Mesodermal cell (in vitro differentiated cells): Measurements from ENCODE around the gene MBD3L1.

Source experiments
- H3K27ac ChIP-seq: 2 replicates; pipeline ENCODE4 v1.7.0; 2013; ENCODE audit warnings: mild to moderate bottlenecking, low read depth, low read length, moderate library complexity; ENCODE audit not compliant: severe bottlenecking
- H3K36me3 ChIP-seq: 2 replicates; pipeline ENCODE4 v1.7.1; 2013; ENCODE audit warnings: mild to moderate bottlenecking, low read length, moderate library complexity; ENCODE audit not compliant: control insufficient read depth, insufficient read depth
- H3K4me1 ChIP-seq: one replicate; pipeline ENCODE4 v1.7.1; 2013; ENCODE audit warnings: mild to moderate bottlenecking, low read length; ENCODE audit not compliant: insufficient read depth, control insufficient read depth, poor library complexity, severe bottlenecking
- H3K4me3 ChIP-seq: 2 replicates; pipeline ENCODE4 v1.7.0; 2013; ENCODE audit warnings: low read length, control low read depth, mild to moderate bottlenecking; ENCODE audit not compliant: insufficient read depth, poor library complexity, severe bottlenecking; ENCODE audit errors: extremely low read depth
- H3K9me3 ChIP-seq: 2 replicates; pipeline ENCODE4 v1.7.1; 2013; ENCODE audit warnings: mild to moderate bottlenecking, low read length, moderate library complexity; ENCODE audit not compliant: control insufficient read depth
- WGBS, 2 experiments: methylation state at CpG; one replicate each; pipeline ENCODE4 v1.1.5; 2013; ENCODE audit warnings: missing lambda C conversion rate in 2 of 2; ENCODE audit not compliant: insufficient coverage in 2 of 2; 5-methylcytosine and 5-hydroxymethylcytosine counted together

MBD3L1 gene

DNA sequence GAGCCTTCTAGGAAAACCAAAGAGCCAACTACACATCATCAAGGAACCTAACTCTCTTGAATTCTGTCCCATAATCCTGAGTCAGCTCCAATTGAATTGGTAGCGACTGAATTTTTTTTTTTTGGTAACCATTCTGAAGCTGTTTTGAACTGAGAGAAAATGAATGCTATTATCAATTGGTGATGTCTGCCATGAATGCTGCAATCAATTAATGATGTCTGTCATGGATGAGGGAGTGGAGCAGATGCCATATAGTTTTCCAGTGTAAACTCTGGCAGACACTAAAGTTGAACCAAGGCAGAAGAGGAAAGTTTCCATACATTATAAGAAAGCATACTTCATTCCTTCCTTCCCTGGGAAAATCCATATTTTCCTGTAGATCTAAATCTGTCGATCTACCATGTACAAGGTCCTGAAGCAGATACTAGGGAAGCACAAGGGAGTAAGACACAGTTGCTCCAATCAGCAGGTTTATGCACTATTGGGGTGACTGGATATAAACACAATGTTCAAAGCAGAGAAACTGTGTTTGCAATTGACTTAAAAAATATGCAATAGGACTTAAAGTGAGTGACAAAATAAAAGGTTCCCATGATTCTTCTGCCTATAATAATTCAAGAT lies 48.8 kb downstream of the MBD3L1 start:
- no peak overlapping the region for H3K4me3 ChIP-seq
- no peak overlapping the region for H3K27ac ChIP-seq
- H3K9me3 ChIP-seq: peaks cover 54% of the 10 kb centered on the region
- 0% methylated on average over 1 of the region's 2 CpGs; no CpG with 5 or more reads in 1 of the 2 experiments for WGBS, 2 experiments
- no peaks in the 10 kb centered on the region for H3K36me3 ChIP-seq
- H3K4me1 ChIP-seq: no peaks in the 10 kb centered on the region

DNA sequence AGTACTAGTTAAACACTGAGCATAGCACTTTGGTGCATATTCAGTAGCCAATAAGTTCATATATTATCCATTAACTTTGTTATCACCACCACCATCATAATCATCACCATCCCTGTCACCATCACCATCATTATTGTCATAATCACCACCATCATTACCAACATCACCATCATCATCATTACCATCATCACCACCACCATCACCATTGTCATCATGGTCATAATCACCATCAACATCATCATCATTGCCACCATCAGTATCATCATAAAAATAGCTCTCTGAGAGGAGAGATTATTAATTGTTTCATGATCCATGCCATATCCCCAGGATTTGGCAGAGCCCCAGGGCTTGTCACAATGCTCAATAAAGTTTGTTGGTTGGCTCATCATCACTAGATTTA lies 49.3 kb downstream of the MBD3L1 start:
- Histone ChIP-seq H3K4me1 (no peaks in the 10 kb centered on the region), H3K4me3 (no peak overlapping the region), H3K27ac (no peak overlapping the region), H3K36me3 (no peaks in the 10 kb centered on the region), H3K9me3 (peaks cover 59% of the 10 kb centered on the region)

DNA sequence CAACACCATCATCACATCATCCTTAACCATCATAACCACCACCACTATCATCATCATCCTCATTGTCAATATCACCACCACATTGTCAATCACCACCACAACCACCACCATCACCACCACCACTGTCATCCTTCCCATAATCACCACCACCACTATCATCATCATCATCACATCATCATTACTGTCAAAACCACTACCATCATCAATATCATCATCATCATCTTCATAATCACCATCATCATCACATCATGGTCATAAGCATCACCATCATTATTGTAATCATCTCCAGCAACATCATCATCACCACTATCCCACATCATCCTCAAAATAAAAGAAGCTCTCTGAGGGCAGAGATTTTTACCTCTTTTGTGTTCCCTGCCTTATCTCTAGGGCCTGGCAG lies 52.2 kb downstream of the MBD3L1 start:
- Histone ChIP-seq H3K36me3 (no peaks in the 10 kb centered on the region), H3K9me3 (peaks cover 56% of the 10 kb centered on the region), H3K4me1 (no peaks in the 10 kb centered on the region), H3K4me3 (no peak overlapping the region), H3K27ac (no peak overlapping the region)

DNA sequence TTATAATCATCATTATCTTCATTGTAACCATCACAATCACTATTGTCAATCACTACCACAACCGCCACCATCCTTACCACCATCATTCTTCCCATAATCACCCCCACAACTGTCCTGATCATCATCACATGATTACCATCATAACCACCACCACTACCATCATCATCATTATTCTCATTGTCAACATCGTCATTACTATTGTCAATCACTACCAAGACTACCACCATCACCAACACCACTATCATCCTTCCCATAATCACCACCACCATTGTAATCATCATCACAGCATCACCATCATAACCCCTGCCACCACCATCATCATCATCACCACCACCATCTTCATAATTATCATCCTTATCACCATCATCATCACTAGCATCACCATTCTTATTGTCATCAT lies 55.2 kb downstream of the MBD3L1 start:
- no peak overlapping the region for H3K27ac ChIP-seq
- WGBS, 2 experiments: 74 to 80% methylated on average over 2 of the region's 2 CpGs
- no peak overlapping the region for H3K4me3 ChIP-seq
- H3K9me3 ChIP-seq: peaks cover 71% of the 10 kb centered on the region
- no peaks in the 10 kb centered on the region for H3K36me3 ChIP-seq
- no peaks in the 10 kb centered on the region for H3K4me1 ChIP-seq

DNA sequence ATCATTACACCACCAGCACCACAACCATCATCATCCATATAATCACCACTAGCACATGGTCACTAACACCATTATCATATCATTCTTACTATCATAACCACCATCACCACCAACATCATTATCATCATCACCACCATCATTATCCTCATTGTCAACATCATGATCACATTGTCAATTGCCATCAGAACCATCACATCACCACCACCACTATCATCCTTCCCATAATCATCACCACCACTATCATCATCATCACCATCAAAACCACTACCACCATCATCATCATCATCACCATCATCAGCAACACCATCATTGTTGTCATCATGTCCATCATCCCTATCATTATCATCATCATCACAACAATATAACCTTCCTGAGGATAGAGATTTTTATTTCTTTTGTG lies 58.1 kb downstream of the MBD3L1 start:
- Histone ChIP-seq H3K36me3 (no peaks in the 10 kb centered on the region), H3K27ac (no peak overlapping the region), H3K9me3 (peaks cover 68% of the 10 kb centered on the region), H3K4me1 (no peaks in the 10 kb centered on the region), H3K4me3 (no peak overlapping the region)
